H7 (cell line): ENCODE results near the gene IRF6. TPM values are rescaled to one million over a fixed set of nuclear protein-coding genes. Genes with fewer than 3 reads are reported as not detected.

Experiments
- total RNA-seq: library from RNA; depleted of rRNA; stranded (reverse); fragments of >200 nt; shearing (Covaris generic); gene quantifications from 2 replicates; pipeline ENCODE4 v1.2.3, GENCODE V29; 2014; rRNA removed

Gene IRF6
- total RNA-seq, 1 experiment from 2014 or later, result 2.3 TPM

Other genes starting within 250 kb of the IRF6 start
- gene CAMK1G, start 222.4 kb downstream of the IRF6 start, total RNA-seq, result 0.45 and 0.63 TPM in 2 replicates
- 0.45 and 1.0 TPM in 2 replicates for gene LAMB3, start 153.7 kb downstream of the IRF6 start, total RNA-seq
- 0.48 and 0.74 TPM in 2 replicates for gene G0S2, start 130.7 kb downstream of the IRF6 start, total RNA-seq
- not detected in 2 replicates for gene HSD11B1, start 101.3 kb downstream of the IRF6 start, total RNA-seq
- gene TRAF3IP3, start 50.1 kb downstream of the IRF6 start, total RNA-seq, result not detected in 2 replicates
- gene C1orf74, start 21.6 kb downstream of the IRF6 start, total RNA-seq, result 5.9 and 6.1 TPM in 2 replicates
- 8.7 and 12.3 TPM in 2 replicates for gene UTP25, start 21.8 kb upstream of the IRF6 start, total RNA-seq
- 9.1 and 10.6 TPM in 2 replicates for gene SYT14, start 132.1 kb upstream of the IRF6 start, total RNA-seq